H4 (cell line): ENCODE data around the gene RELT. TPM values are rescaled to one million over a fixed set of nuclear protein-coding genes. Genes with fewer than 3 reads are reported as not detected.

Experiments used
- DNase-seq: peaks from one replicate; pipeline ENCODE4 v3.0.0-alpha.2; 2015; ENCODE audit warnings: low spot score
- total RNA-seq: library from RNA; depleted of rRNA; stranded (reverse); fragments of >200 nt; shearing (Covaris generic); gene quantifications from 2 replicates; pipeline ENCODE4 v1.2.3, GENCODE V29; 2014

RELT gene
- total RNA-seq, 1 experiment from 2014 or later, result 2.1 TPM

GRCh38 chr11:73346186-73346935 lies 29.8 kb upstream of the RELT start:
- no peak for DNase-seq

GRCh38 chr11:73347067-73347466 lies 29.1 kb upstream of the RELT start:
- DNase-seq, result no peak

GRCh38 chr11:73348838-73349237 lies 27.4 kb upstream of the RELT start:
- no peak for DNase-seq

DNA sequence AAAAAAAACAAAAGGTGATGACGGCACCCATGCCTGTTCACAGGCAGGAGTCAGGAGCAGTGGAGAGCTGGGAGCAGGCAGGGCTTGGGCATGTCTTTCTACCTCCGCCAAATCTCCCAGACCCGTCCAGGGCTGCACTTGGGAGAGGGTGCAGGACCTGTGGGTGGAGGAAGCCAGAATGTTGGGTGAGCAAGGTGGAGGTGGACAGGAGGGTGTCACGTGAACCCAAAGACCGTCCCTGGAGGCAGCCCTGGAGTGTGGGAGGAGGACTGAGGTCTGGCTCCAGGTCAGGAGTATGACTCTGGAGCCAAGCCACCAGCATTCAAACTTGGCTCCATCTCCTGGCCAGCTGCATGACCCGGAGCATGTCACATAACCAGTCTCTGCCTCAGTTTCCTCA lies 26.6 kb upstream of the RELT start:
- no peak for DNase-seq

- peak; percentile 58 for DNase-seq
Measured at GRCh38 chr11:73350908-73351636, 25.1 kb upstream of the RELT start.

DNA sequence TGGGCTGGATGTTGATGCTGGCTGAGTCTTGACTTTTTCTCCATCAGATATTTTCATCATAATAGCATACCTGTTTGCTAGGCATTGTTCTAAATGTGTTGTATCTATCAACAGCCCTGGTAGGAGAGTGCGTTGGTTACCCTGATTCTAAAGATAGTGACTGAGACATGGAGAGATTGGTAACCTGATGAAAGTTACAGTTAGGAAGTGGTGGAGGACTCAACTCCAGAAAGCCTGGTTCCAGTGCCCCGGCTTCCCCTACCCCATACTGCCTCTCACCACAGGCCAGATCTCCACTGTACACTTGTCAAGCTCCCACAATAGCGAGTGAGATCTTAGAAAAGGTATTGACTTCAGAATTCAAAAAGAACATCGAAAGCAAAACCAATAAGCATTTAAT lies 22.8 kb upstream of the RELT start:
- DNase-seq, result no peak

DNA sequence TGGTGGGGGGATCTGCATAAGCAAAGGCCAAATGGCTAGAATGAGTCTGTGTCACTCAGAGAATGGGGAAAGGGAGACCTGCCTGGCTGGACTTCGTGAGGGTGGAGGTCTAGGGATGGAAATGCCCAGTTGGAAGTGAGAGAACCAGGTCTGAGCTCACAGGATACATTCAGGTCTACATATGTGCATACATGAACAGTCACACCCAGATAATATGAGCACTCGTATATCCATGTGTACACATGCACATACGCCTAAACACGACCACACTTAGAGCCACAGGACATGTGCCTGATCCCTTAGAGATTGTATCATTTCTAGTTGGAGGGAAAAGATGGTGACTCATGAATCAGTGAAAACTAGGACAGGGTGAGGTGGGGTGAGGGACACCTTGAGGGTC lies 21.1 kb upstream of the RELT start:
- DNase-seq, result no peak

DNA sequence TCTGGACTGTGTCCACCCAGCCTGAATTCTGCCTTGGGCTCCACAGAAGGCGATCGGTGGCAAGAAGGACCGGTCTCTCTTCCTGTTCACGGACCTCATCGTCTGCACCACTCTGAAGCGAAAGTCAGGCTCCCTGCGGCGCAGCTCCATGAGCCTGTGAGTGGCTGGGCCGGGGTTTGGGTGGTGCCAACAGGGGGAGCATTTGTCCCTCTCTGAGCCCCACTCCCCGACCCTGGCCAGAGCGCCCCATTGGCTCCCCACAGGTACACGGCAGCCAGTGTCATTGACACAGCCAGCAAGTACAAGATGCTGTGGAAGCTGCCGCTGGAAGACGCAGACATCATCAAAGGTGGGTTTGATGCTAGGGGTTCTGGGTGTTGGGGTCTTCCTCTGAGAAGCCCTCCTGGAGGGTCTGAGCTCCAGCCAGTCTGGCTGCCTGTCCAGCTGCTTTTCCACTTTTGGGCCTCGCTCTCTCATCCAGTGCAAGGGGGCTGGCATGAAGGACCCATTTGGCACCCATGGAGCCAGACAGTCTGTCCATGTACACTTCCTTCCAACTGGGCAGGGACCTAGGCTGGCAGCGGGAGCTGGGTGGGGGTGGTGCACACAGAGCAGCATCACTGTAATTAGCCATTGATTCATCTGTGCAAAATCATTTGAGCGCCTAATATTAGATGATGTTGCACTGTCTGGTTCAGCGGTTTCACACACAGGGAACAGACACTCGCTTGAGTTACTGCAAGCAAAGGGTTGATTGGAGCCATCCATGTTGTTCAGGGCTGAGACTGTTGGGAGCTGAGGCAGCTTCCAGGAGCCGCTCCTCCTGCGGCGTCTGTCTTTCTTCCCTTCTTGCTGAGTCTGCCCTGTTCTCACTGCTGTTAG lies 19.0 kb upstream of the RELT start:
- DNase-seq, result no peak

DNA sequence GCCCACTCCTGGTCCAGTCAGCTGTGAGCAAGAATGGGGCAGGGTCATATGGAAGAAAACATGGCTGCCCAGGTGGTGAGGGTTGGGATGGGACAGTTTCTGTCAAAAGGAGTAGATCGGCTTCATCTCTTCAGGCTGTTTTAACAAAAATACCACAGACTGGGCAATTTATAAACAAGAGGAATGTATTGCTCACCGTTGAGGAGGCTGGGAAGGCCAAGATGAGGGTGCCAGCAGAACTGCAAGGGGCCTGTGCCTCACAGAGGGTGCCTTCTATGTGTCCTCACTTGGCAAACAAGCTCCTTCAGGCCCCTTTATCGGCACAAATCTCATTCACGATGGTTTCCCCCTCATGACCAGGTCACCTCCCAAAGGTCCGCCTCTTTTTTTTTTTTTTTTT lies 18.1 kb upstream of the RELT start:
- no peak for DNase-seq

GRCh38 chr11:73359341-73359740 lies 16.9 kb upstream of the RELT start:
- DNase-seq, result no peak

DNA sequence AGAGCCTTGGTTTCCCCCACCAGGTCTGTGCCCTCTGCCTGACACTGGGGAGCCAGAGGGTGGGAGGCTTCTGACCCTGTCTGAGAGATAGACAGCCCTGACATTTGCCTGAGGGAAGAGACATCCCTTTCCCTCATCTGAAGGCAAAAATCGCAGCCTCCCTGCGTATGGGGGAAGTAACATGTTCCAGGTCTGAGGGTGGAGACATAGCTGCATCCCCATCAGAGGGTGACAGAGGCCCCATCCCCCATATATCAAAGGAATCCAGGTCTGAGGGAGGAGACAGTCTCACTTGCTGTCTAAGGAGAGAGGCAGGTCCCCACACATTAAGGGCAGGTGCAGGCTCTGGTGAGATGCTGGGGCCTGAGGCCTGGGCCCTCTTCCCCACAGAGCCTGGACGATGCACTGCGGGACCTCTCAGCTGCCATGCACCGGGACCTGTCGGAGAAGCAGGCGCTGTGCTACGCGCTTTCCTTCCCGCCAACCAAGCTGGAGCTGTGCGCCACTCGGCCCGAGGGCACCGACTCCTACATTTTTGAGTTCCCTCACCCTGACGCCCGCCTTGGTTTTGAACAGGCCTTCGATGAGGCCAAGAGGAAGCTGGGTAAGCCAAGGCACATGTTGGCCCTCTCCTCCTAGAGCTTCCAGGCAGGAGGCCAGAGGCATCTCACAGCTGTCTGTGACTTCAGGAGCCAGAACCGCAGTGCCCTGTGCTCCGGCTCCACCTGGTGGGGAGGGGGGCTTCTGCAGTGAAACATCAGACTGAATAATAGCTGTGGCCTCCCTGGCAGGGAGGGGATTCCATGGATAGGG lies 16.1 kb upstream of the RELT start:
- no peak for DNase-seq

- no peak for DNase-seq
Measured at GRCh38 chr11:73360743-73361369, 15.3 kb upstream of the RELT start.

DNA sequence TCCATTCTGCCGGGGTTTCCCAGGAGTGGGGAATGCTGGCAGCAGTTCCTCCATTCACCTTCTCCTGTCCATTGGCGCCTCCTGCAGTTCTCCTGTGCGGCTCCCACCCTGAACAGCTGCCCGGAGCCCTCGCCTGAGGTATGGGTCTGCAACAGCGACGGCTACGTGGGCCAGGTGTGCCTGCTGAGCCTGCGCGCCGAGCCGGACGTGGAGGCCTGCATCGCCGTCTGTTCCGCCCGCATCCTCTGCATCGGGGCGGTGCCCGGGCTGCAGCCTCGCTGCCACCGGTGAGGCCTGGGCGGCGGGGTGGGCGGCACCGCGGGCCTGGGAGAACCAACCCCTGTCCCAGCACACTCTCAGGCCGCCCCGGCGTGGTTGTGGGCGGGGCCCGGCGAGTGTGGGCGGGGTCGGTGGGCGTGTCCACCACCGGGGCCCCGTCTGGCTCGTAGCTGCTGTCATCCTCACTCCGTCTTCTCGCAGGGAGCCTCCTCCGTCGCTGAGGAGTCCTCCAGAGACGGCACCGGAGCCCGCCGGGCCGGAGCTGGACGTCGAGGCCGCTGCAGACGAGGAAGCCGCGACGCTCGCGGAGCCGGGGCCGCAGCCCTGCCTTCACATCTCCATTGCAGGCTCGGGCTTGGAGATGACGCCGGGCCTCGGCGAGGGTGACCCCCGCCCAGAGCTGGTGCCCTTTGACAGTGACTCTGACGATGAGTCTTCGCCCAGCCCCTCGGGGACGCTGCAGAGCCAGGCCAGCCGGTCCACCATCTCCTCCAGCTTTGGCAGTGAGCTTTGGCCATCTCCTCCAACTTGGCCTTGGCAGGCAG lies 14.0 kb upstream of the RELT start:
- DNase-seq, result no peak

DNA sequence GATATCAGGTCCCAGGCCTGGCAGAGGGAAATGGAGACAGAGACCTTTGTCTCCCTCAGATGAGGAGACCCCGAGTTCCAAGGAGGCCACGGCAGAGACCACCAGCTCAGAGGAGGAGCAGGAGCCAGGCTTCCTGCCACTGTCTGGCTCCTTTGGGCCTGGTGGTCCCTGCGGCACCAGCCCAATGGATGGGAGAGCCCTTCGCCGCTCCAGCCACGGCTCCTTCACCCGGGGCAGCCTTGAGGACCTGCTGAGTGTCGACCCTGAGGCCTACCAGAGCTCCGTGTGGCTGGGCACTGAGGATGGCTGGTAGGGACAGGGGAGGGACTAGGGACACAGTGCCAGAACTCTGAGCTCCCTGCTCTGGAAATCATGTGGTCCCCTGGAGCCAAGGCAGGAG lies 13.1 kb upstream of the RELT start:
- DNase-seq, result no peak

- no peak for DNase-seq
Measured at GRCh38 chr11:73365352-73366264, 10.6 kb upstream of the RELT start.

- no peak for DNase-seq
Measured at GRCh38 chr11:73366265-73366610, 10.0 kb upstream of the RELT start.

- no peak for DNase-seq
Measured at GRCh38 chr11:73366953-73367352, 9.2 kb upstream of the RELT start.

DNA sequence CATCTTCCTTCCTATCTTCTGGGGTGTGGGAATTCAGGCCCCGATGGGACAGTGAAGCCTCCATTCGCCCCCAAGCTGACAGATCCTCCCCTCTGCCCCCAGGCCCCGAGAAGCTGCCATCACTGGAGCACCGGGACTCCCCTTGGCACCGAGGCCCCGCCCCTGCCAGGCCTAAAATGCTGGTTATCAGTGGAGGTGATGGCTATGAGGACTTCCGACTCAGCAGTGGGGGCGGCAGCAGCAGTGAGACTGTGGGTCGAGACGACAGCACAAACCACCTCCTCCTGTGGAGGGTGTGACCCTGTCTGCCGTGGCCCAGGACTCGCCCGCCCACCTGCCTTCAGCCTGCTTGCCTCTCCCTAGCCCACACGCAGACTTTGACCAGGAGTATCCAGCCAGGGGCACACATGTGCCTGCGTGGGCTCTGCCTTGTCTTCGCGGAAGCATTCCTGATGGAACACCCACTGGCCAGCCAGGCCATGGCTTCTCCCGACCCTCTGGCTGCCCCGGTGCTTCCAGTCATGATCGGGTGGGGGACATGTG lies 8.6 kb upstream of the RELT start:
- DNase-seq, result no peak
